GM19397 (cell line): ENCODE measurements around the gene BTN1A1.

Experiments
- ATAC-seq: cut with Tn5 transposase; IDR thresholded peaks from one replicate; pipeline ENCODE4 v1.9.1; 2021; ENCODE audit warnings: mild to moderate bottlenecking, moderate library complexity; ENCODE audit not compliant: unreplicated experiment

BTN1A1 gene

GRCh38 chr6:26556263-26557070, 56.4 kb downstream of the BTN1A1 start:
- no peak for ATAC-seq
